Measurements from ENCODE around the gene DGKZ. TPM values are rescaled to one million over a fixed set of nuclear protein-coding genes. Genes with fewer than 3 reads are reported as not detected.
"Not testable (repeated sequence)": the region's sequence is repeated elsewhere in the genome, so short reads cannot be mapped to it uniquely, and the experiment has no call there.

The DGKZ gene
- total and polyA plus RNA-seq, 4 donors = 4.6 to 24.3 (median 14.4) TPM

GRCh38 chr11:46369458-46370152, 22.3 kb downstream of the DGKZ start:
- no peaks in the 10 kb centered on the region for H3K27me3 ChIP-seq (ENCODE audit: control insufficient read depth in 4 of 4, insufficient read depth in 4 of 4, low read length in 3 of 4)
- H3K4me3 ChIP-seq (ENCODE audit: low read depth in 1 of 3, low read length in 3 of 3) = no peak overlapping the region
- DNase-seq (ENCODE audit: low spot score) = no peak
- 81% methylated on average over 25 of the region's 25 CpGs for WGBS
- peaks cover 0 to 4% (median 0%) of the 10 kb centered on the region in 4 donors for H3K4me1 ChIP-seq (ENCODE audit: control insufficient read depth in 4 of 4, insufficient read depth in 4 of 4, low read length in 3 of 4)
- no peak overlapping the region for H3K9ac ChIP-seq (ENCODE audit: low read depth in 1 of 2, low read length in 2 of 2)
- TF ChIP-seq TAF1 (conservative IDR thresholded peaks at IDR 0.05) (no peak), HNF4G (IDR thresholded peaks at IDR 0.05) (no peak), SP1 (IDR thresholded peaks at IDR 0.05) (no peak), RXRA (IDR thresholded peaks at IDR 0.05) (no peak), CTCF (IDR thresholded peaks at IDR 0.05; ENCODE audit: low read depth, low read length, missing input control) (peak; percentile 72), RAD21 (IDR thresholded peaks at IDR 0.05) (peak in 1 of 2 donors; percentile 73), HNF4A (conservative IDR thresholded peaks at IDR 0.05) (no peak), ZBTB33 (IDR thresholded peaks at IDR 0.05) (no peak), ATF3 (IDR thresholded peaks at IDR 0.05) (no peak), NR2F2 (IDR thresholded peaks at IDR 0.05) (no peak), EGR1 (IDR thresholded peaks at IDR 0.05; ENCODE audit: low read depth in 2 of 2) (no peak)
- peaks cover 0 to 28% (median 10%) of the 10 kb centered on the region in 4 donors for H3K36me3 ChIP-seq (ENCODE audit: control insufficient read depth in 4 of 4, insufficient read depth in 3 of 4, low read depth in 1 of 4, low read length in 3 of 4)
- H3K9me3 ChIP-seq (ENCODE audit: control insufficient read depth in 4 of 4, low read length in 3 of 4) = no peaks in the 10 kb centered on the region
- no peak overlapping the region for H3K27ac ChIP-seq (ENCODE audit: low read depth in 1 of 2, low read length in 2 of 2)

- no peaks in the 10 kb centered on the region for H3K9me3 ChIP-seq (ENCODE audit: control insufficient read depth in 4 of 4, low read length in 3 of 4)
- TF ChIP-seq EGR1 (IDR thresholded peaks at IDR 0.05; ENCODE audit: low read depth in 2 of 2) (no peak), RXRA (IDR thresholded peaks at IDR 0.05) (no peak), HNF4A (conservative IDR thresholded peaks at IDR 0.05) (no peak), ATF3 (IDR thresholded peaks at IDR 0.05) (no peak), ZBTB33 (IDR thresholded peaks at IDR 0.05) (no peak), CTCF (IDR thresholded peaks at IDR 0.05; ENCODE audit: low read depth, low read length, missing input control) (no peak), FOXA1 (IDR thresholded peaks at IDR 0.05) (no peak), YY1 (IDR thresholded peaks at IDR 0.05) (no peak), SP1 (IDR thresholded peaks at IDR 0.05) (no peak)
- H3K27me3 ChIP-seq (ENCODE audit: control insufficient read depth in 4 of 4, insufficient read depth in 4 of 4, low read length in 3 of 4) = no peaks in the 10 kb centered on the region
- no peak overlapping the region for H3K27ac ChIP-seq (ENCODE audit: low read depth in 1 of 2, low read length in 2 of 2)
- peaks cover 0 to 4% (median 0%) of the 10 kb centered on the region in 4 donors for H3K4me1 ChIP-seq (ENCODE audit: control insufficient read depth in 4 of 4, insufficient read depth in 4 of 4, low read length in 3 of 4)
- no peak overlapping the region for H3K9ac ChIP-seq (ENCODE audit: low read depth in 1 of 2, low read length in 2 of 2)
- DNase-seq (ENCODE audit: low spot score) = no peak
- peaks cover 3 to 35% (median 11%) of the 10 kb centered on the region in 4 donors for H3K36me3 ChIP-seq (ENCODE audit: control insufficient read depth in 4 of 4, insufficient read depth in 3 of 4, low read depth in 1 of 4, low read length in 3 of 4)
- H3K4me3 ChIP-seq (ENCODE audit: low read depth in 1 of 3, low read length in 3 of 3) = no peak overlapping the region
- WGBS = 93% methylated on average over 13 of the region's 13 CpGs
These were observed 23.0 kb downstream of the DGKZ start for GRCh38 chr11:46370253-46370652.

- not testable (repeated sequence) for H3K27ac ChIP-seq (ENCODE audit: low read depth in 1 of 2, low read length in 2 of 2); H3K4me1 ChIP-seq (ENCODE audit: control insufficient read depth in 4 of 4, insufficient read depth in 4 of 4, low read length in 3 of 4); H3K9ac ChIP-seq (ENCODE audit: low read depth in 1 of 2, low read length in 2 of 2); H3K9me3 ChIP-seq (ENCODE audit: control insufficient read depth in 4 of 4, low read length in 3 of 4); DNase-seq (ENCODE audit: low spot score); H3K27me3 ChIP-seq (ENCODE audit: control insufficient read depth in 4 of 4, insufficient read depth in 4 of 4, low read length in 3 of 4); H3K4me3 ChIP-seq (ENCODE audit: low read depth in 1 of 3, low read length in 3 of 3)
- peaks cover 5 to 45% (median 15%) of the 10 kb centered on the region in 4 donors for H3K36me3 ChIP-seq (ENCODE audit: control insufficient read depth in 4 of 4, insufficient read depth in 3 of 4, low read depth in 1 of 4, low read length in 3 of 4)
- 92% methylated on average over 19 of the region's 19 CpGs for WGBS
These were observed 24.0 kb downstream of the DGKZ start for GRCh38 chr11:46371262-46371661.

Data from liver (tissue), 9 donors.